ENCODE measurements around the gene TAF4B. TPM values are rescaled to one million over a fixed set of nuclear protein-coding genes. Genes with fewer than 3 reads are reported as not detected.
"Not testable (repeated sequence)": the region's sequence is repeated elsewhere in the genome, so short reads cannot be mapped to it uniquely, and the experiment has no call there.

Gene TAF4B
- total and polyA plus RNA-seq, 12 donors, result 0.73 to 1.8 (median 1.5) TPM

DNA sequence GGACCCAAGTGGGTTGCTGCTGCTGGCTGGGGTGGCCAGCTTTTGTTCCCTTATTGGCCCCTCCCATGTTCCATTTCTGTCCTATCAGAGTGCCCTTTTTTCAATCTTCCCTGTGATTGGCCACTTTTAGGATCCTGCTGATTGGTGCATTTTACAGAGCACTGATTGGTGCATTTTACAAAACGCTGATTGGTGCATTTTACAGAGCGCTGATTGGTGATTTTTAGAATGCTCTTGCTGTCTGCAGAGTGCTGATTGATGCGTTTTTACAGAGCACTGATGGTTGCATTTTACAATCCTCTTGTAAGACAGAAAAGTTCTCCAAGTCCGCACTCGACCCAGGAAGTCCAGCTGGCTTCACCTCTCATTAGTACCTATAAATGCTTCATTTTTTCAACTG lies 19.2 kb downstream of the TAF4B start:
- H3K4me3 ChIP-seq; H3K27me3 ChIP-seq; H3K4me1 ChIP-seq; ATAC-seq; DNase-seq; H3K36me3 ChIP-seq; H3K27ac ChIP-seq; intact Hi-C loops (cut with DNase I): not testable (repeated sequence)
- 87 to 95% methylated on average over 5 of the region's 5 CpGs for WGBS, 2 donors
- peaks cover 0 to 47% (median 14%) of the 10 kb centered on the region in 11 donors for H3K9me3 ChIP-seq

DNA sequence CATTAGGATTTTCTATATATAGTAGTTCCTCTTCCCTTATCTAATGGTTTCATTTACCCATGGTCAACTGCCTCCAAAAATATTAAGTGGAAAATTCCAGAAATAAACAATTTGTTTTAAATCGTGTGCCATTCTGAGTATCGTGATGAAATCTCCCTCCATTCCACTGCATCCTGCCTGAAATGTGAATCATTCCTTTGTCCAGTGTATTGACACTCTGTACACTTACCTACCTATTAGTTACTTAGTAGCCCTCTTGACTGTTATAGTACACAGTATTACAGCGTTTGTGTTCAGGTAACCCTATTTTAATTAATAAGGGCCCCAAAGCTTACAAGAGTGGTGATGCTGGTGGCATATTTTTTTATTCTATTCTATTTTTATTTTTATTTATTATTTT lies 26.2 kb downstream of the TAF4B start:
- Histone ChIP-seq H3K4me1 (peaks cover 0 to 6% (median 0%) of the 10 kb centered on the region in 9 donors), H3K9me3 (no peaks in the 10 kb centered on the region), H3K36me3 (no peaks in the 10 kb centered on the region), H3K27ac (no peak overlapping the region), H3K4me3 (no peak overlapping the region), H3K27me3 (no peaks in the 10 kb centered on the region)
- no peak for ATAC-seq
- intact Hi-C loops (cut with DNase I), result no loop called here
- no peak for DNase-seq
- WGBS, 2 donors, result 87 to 94% methylated on average over 3 of the region's 3 CpGs
- TF ChIP-seq, protein P1, sequence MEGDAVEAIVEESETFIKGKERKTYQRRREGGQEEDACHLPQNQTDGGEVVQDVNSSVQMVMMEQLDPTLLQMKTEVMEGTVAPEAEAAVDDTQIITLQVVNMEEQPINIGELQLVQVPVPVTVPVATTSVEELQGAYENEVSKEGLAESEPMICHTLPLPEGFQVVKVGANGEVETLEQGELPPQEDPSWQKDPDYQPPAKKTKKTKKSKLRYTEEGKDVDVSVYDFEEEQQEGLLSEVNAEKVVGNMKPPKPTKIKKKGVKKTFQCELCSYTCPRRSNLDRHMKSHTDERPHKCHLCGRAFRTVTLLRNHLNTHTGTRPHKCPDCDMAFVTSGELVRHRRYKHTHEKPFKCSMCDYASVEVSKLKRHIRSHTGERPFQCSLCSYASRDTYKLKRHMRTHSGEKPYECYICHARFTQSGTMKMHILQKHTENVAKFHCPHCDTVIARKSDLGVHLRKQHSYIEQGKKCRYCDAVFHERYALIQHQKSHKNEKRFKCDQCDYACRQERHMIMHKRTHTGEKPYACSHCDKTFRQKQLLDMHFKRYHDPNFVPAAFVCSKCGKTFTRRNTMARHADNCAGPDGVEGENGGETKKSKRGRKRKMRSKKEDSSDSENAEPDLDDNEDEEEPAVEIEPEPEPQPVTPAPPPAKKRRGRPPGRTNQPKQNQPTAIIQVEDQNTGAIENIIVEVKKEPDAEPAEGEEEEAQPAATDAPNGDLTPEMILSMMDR (IDR thresholded peaks at IDR 0.05), result no peak

GRCh38 chr18:26254808-26255207 lies 28.6 kb downstream of the TAF4B start:
- H3K27me3 ChIP-seq; H3K27ac ChIP-seq; H3K9me3 ChIP-seq; intact Hi-C loops (cut with DNase I); H3K36me3 ChIP-seq; ATAC-seq; H3K4me3 ChIP-seq; DNase-seq; H3K4me1 ChIP-seq: not testable (repeated sequence)

DNA sequence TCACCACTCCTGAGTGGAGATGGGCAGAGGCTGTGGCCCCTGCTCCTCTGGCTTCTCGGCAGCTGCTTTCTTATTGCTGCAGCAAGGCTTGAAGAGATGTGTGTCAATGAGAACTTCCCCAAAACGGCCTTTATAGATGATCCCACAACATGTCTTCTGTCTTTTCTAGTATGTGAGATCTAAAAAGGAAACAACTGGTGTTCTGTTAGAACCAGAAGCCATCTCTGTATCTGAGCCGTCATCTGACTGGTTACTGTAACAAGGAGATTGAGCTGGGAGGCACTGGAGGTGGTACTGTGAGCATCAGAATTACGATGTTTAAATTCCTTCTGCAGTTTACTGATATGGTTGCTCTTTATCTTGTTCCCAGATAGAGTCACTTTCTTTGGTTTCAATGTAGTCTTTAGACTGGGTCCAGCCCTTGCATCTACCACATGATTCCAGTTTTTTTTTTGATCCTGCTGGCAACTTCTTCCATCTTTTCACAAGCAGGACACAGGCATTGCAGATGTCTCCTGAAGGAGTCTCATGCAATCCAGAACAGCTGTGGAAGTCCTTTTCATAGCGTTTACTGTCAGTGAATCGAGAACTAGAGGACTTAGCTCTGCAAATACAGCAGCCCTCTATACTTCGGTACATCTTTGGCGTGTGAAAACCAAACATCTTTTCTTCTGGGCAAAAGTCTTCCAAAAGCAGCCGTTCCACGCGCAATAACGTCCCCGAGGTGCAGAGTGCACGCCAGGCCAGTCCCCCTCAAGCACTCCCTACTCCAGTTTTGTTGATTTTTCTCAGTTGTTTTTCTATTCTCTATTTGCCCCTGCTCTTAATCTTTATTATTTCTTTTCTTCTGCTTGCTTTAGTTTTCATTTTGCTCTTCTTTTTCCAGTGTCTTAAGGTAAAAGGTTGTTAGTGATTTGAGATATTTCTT lies 29.7 kb downstream of the TAF4B start:
- peaks cover 0 to 6% (median 0%) of the 10 kb centered on the region in 9 donors for H3K4me1 ChIP-seq
- no peaks in the 10 kb centered on the region for H3K27me3 ChIP-seq
- DNase-seq (no peak), ATAC-seq (peak in 4 of 8 donors; percentile 13 to 45 (median 26))
- WGBS, 2 donors, result 63 to 67% methylated on average over 14 of the region's 14 CpGs
- peak overlapping the region in 2 of 10 donors; percentile 3 to 7 for H3K4me3 ChIP-seq
- TF ChIP-seq, protein P1 (IDR thresholded peaks at IDR 0.05), result no peak
- intact Hi-C loops (cut with DNase I), result no loop called here
- H3K9me3 ChIP-seq, result peaks cover 0 to 2% (median 0%) of the 10 kb centered on the region in 11 donors
- H3K27ac ChIP-seq, result no peak overlapping the region
- H3K36me3 ChIP-seq, result no peaks in the 10 kb centered on the region

DNA sequence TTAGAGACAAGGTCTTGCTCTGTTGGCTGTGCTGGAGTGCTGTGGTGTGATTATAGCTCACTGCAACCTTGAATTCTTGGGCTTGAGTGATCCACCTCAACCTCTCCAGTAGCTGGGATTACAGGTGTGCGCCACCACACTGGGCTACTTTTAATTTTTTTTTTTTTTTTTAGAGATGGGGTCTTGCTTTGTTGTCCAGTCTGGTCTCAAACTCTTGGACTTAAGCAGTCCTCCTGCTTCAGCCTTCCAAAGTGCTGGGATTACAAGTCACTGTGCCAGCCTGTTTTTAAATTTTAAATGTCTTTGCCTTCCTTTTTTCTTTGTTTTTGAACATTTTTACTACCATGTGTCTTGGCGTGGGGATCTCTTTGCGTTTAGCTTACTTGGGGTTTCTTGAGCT lies 32.5 kb downstream of the TAF4B start:
- peaks cover 0 to 9% (median 0%) of the 10 kb centered on the region in 11 donors for H3K9me3 ChIP-seq
- TF ChIP-seq, protein P1 (IDR thresholded peaks at IDR 0.05), result no peak
- H3K4me1 ChIP-seq, result peaks cover 0 to 6% (median 0%) of the 10 kb centered on the region in 9 donors
- H3K36me3 ChIP-seq, result no peaks in the 10 kb centered on the region
- 98% methylated on average over 3 of the region's 3 CpGs for WGBS, 2 donors
- no peak overlapping the region for H3K27ac ChIP-seq
- DNase-seq (no peak), ATAC-seq (no peak)
- H3K27me3 ChIP-seq, result no peaks in the 10 kb centered on the region
- H3K4me3 ChIP-seq, result no peak overlapping the region
- intact Hi-C loops (cut with DNase I), result no loop called here

DNA sequence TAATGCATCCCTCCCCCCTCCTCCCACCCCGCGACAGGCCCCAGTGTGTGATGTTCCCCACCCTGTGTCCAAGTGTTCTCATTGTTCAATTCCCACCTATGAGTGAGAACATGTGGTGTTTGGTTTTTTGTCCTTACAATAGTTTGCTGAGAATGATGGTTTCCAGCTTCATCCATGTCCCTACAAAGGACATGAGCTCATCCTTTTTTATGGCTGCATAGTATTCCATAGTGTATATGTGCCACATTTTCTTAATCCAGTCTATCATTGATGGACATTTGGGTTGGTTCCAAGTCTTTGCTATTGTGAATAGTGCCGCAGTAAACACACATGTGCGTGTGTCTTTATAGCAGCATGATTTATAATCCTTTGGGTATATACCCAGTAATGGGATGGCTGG lies 33.2 kb downstream of the TAF4B start:
- H3K4me3 ChIP-seq; H3K27ac ChIP-seq; DNase-seq; H3K4me1 ChIP-seq; ATAC-seq; H3K9me3 ChIP-seq; H3K36me3 ChIP-seq; intact Hi-C loops (cut with DNase I); H3K27me3 ChIP-seq: not testable (repeated sequence)
- WGBS, 2 donors, result 100% methylated on average over 2 of the region's 4 CpGs

Measured in heart right ventricle (tissue), 16 donors.